ENCODE data around the gene SEPTIN5.

DNA sequence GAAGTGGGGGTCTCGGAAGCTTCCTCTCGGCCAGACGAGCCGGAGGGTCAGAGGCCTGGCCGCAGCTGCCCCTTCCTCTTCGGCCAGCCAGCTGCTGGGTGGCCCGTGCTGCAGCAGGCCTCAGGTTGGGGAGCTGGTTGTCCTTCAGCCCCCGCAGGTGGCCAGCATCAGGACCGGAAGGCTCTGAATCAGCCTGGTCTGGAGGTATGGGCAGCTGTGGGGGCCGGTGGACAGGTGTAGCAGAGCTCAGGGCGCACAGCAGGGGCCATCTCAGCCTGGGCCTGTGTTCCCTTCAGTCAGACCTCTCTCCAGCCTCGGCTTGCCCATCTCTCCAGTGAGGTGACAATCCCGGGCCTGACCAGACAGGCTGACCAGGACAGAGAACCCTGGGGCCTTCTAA, 32.4 kb downstream of the SEPTIN5 start:
- TF ChIP-seq POLR2A (IDR thresholded peaks at IDR 0.05) (no peak), CTCF (IDR thresholded peaks at IDR 0.05) (no peak)

Measured in sigmoid colon (tissue), 3 donors.